LNCaP clone FGC (cell line): Measurements from ENCODE around the gene FBXO3.

Source experiments
- DNase-seq: peaks from one replicate; pipeline ENCODE4 v3.0.0-alpha.2; 2011; ENCODE audit warnings: low read depth
- H3K4me3 ChIP-seq: 2 replicates; pipeline ENCODE4 v1.5.1; 2011; ENCODE audit warnings: mild to moderate bottlenecking, low read depth, low read length, control low read depth
- CTCF ChIP-seq: IDR thresholded peaks from 2 replicates; pipeline ENCODE4 v1.5.1; 2012; ENCODE audit warnings: mild to moderate bottlenecking; ENCODE audit not compliant: control insufficient read depth, insufficient read depth; ENCODE audit errors: extremely low read depth

FBXO3 gene

GRCh38 chr11:33772300-33772699, 2.0 kb downstream of the FBXO3 start:
- H3K4me3 ChIP-seq: no peak overlapping the region
- TF ChIP-seq CTCF: no peak

GRCh38 chr11:33770236-33770635, 4.1 kb downstream of the FBXO3 start:
- no peak for TF ChIP-seq CTCF
- no peak overlapping the region for H3K4me3 ChIP-seq
- DNase-seq: no peak

More at GRCh38 chr11:33772300-33772699, 2.0 kb downstream of the FBXO3 start:
- DNase-seq: no peak

GRCh38 chr11:33769542-33769941, 4.8 kb downstream of the FBXO3 start:
- TF ChIP-seq CTCF: no peak
- H3K4me3 ChIP-seq: no peak overlapping the region
- no peak for DNase-seq

GRCh38 chr11:33767624-33768023, 6.7 kb downstream of the FBXO3 start:
- no peak overlapping the region for H3K4me3 ChIP-seq
- TF ChIP-seq CTCF: no peak
- no peak for DNase-seq

GRCh38 chr11:33766085-33766484, 8.2 kb downstream of the FBXO3 start:
- no peak overlapping the region for H3K4me3 ChIP-seq
- no peak for DNase-seq
- TF ChIP-seq CTCF: no peak

- H3K4me3 ChIP-seq: no peak overlapping the region
- no peak for TF ChIP-seq CTCF
- no peak for DNase-seq
Measured at GRCh38 chr11:33761471-33761870, 12.8 kb downstream of the FBXO3 start.

- H3K4me3 ChIP-seq: no peak overlapping the region
- TF ChIP-seq CTCF: no peak
- DNase-seq: no peak
Measured at GRCh38 chr11:33753304-33753967, 20.9 kb downstream of the FBXO3 start.
